DMS53 treated with DMSO at 0.1 percent for 48 hours (cell line): ENCODE data around the gene FCN3.
"Not testable (repeated sequence)": the region's sequence is repeated elsewhere in the genome, so short reads cannot be mapped to it uniquely, and the experiment has no call there.

Source experiments
- DNase-seq: peaks from one replicate; lab custom pipeline; 2025; ENCODE audit not compliant: unreplicated experiment; lab: John Stamatoyannopoulos, UW

The FCN3 gene

DNA sequence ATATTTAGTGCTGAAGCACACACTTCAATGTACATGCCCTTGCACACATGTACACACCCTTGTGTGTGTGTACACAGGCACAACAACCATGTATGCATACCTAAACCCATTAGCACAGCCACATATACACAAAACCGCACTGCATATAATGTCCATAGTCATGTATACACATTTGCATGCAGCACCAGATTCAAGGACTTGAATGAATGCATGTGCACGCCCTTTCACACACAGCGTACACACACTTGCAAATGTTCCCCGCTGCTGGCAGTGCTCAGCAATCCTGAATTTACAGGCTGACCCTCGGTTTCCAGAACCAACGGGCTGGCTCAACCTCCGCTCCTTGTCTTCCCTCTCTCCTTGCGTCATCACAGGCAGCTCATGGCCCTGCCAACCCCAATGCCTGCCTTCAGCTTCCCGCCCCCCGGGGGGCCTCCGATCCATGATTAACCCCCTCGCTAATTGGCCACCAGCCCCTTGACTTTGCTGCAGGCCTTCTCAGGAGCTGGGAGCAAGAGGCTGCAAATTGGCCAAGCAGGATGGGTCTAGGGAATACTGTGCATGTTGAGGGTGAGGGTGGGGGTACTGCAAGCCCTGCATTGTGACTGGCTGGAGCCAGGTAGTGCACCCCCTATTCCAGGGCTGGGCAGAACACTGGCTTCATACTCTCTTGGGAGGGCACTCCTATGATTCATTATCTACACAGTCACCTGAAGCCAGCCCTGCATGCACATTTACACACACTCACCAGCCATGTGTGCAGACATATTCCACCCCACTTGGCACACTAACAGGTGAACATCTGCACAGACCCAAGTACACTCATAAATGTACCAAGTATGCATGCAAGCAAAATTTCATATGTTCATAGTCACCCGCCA, 25.7 kb upstream of the FCN3 start:
- no peak for DNase-seq

DNA sequence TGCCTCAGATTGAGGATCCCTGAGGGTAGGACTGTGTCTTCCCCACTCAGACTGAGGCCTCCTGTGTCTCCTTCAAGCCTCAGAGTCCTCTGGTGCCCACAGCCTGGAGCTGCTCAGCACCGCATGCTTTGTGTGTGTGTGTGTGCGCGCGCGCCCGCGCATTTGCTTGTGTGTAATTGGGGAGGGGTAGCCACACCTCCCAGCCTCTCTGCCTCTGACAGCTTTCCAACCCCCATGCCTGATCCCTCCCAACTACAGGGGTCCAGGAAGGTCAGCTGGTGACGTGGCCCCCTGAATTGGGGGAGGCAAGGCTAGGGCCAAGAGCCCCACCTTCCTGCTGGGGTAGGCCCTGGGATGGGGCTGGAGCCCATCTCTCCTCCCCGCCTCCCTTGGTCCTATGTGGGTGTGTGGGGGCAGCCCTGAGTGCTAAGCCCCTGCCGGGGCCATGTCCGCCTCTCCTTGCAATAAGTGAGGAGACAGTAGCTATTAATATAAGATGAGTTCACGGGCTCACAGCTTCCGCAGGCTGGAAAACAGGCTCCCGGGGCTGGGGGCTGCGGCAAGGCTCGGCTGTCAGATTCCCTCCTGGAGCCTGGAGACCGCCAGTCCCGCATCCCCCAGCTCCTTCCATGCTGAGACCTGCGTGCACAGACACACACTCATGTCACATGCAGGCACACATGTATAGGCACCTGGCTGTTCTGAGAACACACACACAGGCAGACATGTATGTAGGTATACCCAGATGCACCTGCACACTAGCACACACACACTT, 24.8 kb upstream of the FCN3 start:
- DNase-seq: no peak

DNA sequence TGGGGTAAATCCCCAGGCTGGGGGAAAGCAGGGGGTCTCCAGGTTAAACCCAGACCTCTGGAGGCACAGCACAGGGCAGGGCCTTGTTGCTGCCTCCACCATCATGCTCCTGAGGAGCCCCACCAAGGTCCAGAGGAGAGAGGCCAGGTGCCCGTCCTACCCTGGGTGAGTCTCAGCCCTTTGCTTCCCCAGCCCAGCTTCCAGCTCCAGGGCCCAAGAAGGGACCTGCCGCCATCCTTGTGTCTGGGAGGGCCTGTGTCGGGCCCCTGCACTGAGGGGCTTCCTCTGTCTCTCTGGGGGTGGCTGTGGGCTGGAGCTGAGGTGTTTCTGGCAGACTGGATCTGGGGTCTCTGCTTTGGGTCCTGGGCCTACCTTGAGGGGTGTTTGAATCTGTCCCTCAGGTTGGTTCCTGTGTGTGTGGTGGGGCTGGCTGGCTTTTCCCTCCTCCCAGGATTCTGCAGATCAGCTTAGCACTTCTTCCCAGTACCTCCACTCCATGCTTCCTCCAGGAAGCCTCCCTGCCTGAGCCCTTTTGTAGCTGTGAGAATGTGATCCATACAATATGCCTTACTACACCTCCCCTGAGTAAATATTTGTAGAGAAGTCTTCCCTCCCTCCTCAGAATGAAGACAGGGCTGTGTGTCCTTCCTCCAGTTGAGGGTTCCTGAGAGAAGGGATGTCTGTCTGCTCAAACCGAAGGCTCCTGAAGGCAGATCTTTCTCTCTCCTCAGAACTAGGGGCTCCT, 24.0 kb upstream of the FCN3 start:
- no peak for DNase-seq

DNA sequence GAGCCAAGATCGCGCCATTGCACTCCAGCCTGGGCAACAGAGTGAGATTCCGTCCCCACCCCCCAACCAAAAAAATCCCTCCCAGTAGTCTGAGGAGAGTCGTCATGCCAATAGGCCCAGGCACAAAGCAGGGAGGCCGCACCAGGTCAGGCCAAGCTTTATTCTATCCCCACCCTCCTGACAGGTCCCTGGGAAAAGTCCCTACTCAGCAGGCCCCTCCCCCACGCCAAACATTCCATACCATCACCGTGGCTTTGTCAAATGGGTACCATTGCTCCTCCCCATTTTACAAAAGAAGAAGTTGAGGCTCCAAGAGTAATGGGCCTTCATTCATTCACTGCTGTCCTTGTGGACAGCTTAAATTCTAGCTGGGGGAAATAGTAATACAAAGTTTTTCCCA, 23.1 kb upstream of the FCN3 start:
- DNase-seq: no peak

DNA sequence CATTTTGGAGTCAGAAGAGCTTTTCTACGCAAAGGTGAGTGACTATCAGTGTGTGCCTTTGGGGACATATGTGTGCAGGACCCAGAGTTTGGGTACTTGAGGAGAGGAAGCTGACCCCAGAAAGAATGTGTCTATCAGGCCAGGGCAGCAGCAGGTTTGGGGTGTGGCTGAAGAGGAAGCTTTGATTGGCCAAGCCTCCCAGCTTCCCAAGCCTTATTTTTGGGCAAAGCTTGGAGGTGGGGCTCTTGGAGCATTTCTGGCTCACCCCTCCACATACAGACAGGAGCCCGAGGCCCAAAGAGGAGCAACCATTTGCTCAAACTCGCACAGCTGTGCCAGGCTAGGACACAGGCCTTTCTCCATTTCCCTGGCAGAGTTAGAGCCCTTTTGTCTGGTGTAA, 22.5 kb upstream of the FCN3 start:
- no peak for DNase-seq

DNA sequence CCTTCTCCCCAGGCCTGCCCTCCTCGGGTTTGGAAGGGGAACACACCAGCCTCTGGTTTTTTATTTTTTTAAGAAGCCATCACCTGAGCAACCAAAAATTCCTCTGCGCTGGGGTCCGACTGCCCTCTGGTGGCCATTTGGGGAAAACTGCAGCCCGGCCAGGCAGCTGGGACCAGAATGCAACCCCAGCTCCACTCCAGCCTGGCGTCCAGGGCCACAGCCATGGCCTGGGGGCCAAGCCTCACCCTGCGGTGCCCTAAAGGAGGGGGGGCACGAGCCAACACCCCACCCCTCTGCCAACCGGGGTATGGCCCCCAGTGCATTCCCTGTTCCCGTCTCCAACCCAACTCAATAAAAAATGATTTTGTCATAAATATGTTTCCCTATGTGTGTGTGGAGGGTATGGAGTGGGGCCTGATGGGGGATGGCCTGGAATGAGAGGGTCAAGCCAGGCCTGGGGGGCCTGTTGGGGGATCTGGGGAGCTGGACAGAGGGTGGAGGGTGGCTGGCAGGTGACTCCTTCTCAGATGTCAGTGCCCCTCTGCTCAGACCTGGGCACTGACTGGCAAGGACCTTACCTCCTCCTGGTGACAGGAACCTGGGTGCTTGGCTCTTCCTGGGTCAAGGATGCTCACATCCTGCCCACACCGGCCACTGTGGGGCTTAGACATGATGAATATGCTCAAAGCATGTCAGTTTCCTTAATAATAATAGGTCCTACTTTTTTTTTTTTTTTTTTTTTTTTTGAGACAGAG, 21.0 kb upstream of the FCN3 start:
- peak; percentile 55 for DNase-seq

DNA sequence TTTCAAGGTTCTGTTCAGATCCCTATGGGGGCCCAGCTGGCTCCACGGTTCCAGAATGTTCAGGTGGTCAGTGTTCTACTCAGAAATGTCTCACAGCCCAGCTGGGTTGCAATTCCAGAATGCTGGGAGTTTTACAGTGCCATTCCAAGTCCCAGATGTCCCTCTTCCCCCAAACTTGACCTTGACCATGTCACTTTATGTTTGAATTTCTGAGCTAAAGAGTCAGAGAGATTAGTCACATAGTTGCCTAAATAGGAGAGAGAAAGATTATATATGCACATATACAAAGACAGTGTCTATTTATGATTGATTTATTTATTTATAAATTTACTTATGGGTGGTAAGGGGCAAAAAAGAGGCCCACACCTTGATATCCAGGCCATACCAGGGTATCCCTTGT, 20.3 kb upstream of the FCN3 start:
- no peak for DNase-seq

DNA sequence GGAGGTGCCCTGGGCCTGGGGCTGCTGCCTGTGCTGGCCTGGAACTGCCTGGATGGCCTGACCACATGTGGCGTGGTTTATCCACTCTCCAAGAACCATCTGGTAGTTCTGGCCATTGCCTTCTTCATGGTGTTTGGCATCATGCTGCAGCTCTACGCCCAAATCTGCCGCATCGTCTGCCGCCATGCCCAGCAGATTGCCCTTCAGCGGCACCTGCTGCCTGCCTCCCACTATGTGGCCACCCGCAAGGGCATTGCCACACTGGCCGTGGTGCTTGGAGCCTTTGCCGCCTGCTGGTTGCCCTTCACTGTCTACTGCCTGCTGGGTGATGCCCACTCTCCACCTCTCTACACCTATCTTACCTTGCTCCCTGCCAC, 19.6 kb upstream of the FCN3 start:
- no peak for DNase-seq

DNA sequence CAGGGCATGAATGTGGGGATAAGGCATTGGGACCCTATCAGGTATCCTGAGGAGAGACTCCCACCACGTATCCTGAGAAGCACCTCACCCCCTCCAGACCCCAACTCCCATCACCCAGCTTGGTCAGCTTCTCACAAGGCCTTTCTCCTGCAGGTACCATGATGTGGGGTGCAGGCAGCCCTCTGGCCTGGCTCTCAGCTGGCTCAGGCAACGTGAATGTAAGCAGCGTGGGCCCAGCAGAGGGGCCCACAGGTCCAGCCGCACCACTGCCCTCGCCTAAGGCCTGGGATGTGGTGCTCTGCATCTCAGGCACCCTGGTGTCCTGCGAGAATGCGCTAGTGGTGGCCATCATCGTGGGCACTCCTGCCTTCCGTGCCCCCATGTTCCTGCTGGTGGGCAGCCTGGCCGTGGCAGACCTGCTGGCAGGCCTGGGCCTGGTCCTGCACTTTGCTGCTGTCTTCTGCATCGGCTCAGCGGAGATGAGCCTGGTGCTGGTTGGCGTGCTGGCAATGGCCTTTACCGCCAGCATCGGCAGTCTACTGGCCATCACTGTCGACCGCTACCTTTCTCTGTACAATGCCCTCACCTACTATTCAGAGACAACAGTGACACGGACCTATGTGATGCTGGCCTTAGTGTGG, 19.1 kb upstream of the FCN3 start:
- DNase-seq: no peak

DNA sequence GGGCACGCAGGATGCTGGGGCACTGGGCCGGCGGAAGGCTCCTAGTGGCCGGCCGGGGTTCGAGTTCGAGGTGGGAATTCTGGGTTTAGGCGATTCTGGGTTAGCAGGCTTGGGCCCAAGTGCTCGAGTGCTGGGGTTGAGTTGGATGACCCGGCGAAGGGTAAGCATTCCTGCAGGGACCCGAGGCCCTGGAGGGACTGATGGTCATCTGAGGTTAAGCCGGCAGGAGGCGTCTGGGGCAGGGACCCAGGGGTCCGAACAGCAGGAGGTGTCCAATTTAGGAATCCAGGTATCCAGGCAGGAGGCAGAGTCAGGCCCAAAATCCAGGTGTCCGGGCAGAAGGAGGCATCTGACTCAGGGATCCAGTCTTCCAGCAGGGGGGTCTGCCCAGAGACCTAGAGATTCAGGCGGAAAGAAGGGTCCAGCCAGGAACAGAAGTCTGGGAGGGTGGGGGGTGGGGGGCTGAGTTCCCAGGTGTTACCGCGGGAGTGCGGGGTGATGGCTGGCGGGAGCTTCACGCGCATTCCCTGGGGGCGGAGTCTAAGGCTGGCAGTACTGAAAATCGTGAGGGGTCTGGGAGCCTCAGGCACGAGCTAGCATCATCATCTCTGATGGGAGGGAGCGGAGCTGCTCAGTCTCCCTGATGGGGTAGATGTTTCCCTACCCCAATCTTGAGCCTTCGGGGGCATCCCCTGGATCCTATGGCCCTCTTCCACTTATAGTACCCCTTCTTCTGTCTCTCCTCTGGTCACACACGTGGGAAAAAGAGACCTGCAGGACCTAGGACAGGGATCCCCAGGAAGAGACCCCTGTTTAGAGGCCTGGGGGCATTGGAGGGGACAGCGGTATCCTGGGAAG, 18.4 kb upstream of the FCN3 start:
- DNase-seq: no peak

DNA sequence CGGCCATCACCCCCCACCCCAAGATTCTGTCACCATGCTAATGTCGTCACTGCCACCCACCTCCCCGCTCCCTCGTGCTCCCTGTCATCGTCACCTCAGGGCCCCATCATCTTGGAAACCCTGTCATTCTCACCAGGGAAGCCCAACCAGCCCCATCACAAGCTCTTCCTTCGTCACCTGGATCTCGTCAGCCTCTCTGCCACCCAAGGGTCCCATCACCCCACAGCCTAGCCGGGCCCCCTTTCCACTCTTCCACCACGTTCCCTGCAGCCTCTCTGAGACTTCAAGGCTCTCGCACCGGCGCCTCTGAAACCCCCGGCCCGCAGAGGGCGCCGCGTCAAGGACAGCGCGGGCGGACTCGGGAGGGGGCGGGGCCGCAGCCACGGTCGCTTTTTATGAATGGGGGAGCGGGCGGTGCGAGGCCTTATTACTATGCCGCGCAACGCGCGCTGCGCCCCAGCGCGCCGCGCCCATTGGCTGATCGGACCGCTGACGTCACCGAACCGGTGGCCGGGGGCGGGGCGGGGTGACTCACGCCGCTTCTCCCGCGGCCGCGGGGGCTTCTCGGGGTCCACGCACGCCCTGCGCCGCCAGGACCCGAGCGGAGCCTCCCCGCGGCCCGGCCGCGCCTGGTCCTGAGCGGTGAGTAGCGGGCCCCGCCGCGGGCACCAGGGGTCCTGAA, 17.6 kb upstream of the FCN3 start, which contains the start of gene GPR3:
Gene GPR3, plus strand, starts transcription at position 527 of the 682 bp plus-strand sequence. CDS start 1,177 bp downstream, outside the sequence.
- DNase-seq: peak; percentile 84

DNA sequence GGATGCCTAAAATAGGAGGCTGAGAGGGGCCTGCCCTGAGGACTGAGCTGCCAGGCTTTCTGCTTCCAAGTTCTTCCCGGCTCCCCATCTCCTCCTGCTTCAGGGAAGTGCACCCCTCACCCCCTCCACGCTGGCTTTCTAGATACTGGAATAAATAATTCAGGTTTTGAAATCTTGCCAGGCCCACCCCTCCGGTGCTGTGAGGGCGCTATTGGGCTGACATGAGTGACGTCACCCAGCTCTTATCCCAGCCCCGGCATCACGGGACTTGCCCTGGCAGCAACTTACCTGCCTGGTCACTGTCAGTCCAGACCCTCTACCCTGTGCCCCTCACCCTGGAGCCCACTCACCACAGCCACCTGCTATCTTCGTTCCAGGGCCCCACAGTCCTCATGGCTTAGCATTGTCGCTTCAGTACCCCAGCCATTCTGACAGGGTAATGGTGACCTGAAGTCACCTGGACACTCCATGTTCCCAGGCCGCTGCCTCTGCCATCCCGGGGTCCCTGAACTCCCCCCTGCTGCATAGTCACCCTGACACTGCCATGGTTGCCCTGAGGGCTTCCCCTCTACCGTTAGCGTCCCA, 17.0 kb upstream of the FCN3 start:
- DNase-seq: no peak

DNA sequence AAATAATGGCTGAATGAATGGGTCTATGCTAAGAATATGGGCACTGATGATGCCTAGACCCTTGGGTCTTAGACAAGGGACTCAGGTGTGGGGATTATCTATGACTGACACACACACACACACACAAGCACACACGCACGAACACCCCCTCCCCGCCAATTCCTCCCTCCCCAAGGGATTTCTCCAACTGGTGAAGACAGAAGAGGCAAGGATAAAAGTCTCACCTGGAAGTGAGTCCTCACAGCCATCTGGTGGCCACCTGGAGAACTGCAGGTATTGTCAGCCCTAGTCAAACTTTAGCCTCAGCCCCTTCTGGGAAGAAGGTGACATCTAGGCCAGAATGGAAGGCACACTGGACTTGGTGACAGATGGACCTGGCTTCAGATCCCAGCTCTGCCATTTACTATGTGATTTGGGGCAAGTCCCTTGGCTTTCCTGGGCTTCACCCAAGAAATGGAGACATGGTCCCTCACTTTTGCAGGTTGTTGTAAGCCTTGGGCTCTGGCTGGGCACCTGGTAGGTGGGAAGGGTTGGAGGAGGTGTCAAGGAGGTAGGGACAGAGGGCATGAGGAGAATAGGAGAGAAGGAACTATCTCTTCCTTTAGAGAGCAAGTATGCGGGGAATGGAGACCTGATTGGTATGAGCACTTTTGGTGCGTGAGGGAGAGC, 13.8 kb upstream of the FCN3 start:
- DNase-seq: peak; percentile 61

DNA sequence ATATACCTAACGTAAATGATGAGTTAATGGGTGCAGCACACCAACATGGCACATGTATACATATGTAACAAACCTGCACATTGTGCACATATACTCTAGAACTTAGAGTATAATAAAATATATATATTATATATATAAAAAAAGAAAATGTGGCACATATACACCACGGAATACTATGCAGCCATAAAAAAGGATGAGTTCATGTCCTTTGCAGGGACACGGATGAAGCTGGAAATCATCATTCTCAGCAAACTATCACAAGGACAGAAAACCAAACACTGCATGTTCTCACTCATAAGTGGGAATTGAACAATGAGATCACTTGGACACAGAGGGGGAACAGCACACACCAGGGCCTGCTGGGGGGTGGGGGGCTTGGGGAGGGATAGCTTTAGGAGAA, 10.2 kb upstream of the FCN3 start:
- DNase-seq: not testable (repeated sequence)

DNA sequence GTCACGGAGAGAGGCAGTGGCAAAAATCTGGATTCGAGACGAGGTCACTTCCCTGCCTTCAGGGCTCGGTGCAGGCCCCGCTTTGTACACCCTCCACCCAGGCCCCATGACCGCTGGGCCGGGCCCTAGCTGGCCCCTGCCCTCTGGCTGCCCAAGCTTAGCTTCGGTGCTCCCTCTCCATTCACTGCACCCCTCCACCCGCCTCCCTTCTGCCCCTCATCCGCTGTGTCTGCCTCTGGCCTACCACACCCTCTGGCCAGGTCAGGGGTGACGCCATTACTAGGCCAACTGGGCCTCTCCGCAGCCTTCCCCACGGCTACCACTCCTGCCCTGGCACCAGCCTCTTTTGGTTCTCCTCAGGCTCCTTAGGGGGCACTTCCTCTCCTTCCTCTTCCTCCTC, 9.0 kb upstream of the FCN3 start:
- no peak for DNase-seq

DNA sequence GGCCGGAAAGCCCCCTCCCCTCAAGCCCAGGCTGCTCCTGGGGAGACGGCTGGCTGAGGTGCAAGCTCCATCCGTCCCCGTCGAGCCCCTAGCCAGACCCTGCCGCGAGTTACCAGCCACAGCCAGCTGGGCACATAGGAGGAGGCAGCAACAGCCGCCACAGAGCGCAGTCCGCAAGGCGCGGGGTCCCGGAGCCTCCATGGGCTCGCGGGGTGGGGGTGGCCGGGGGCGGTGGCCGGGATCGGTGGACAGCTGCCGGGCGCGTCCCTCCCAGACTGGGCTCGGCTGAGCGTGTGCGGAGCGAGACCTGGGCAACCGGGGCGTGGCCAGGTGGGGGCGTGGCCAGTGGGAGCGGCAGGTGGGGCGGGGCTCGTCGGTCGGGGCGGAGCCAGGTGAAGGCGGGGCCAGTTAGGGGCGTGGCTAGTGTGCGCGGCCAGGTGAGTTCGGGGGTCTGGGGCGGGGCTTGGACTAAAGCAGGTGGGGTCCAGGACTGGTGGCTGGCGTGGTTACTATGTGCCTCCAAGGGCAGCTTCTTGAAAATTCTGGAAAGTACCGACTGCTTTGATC, 8.5 kb upstream of the FCN3 start, which contains the start of gene CD164L2:
Gene CD164L2, minus strand, starts transcription at position 295 of the 567 bp plus-strand sequence. Its CDS starts 94 bp downstream, at position 201.
- DNase-seq: no peak

DNA sequence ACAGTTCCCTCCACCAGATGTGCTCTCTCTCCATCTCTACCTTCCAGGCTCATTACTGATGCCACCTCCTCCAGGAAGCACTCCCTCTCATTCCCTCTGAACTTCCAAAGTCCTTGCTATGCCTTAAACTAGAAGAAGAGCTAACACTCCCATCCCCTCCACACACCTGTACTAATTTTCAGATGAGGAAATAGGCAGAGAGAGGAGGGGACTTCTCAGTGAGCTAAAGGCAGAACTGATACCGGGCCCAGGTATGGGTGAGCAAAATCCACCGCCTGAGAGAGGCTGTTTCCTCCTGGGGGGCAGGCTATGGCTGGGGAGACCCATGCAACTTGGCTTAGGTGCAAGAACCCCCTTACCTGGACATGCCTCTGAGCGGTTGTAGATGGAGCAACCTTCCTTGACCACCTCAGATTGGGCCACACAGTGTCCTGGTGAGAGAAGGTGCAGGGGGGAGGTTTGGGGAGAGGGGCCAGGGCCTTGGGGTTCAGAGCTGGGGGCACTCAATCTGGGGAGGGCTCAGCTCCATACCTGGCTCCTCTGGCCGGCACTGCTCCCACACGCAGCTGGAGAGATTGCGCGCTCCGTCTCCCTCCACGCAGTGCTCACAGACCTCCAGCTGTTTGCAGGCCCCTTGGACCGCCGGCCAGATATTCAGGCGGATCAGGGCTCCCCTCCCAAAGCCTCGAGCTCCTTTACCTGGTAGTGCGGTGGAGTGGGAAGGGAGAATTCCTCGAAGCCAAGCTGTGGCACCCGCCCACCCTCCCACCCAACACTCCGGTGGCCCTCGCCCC, 7.5 kb upstream of the FCN3 start:
- no peak for DNase-seq
